HG02852 (cell line): ENCODE results near the gene PNPLA7.
"Not testable (repeated sequence)": the region's sequence is repeated elsewhere in the genome, so short reads cannot be mapped to it uniquely, and the experiment has no call there.

ENCODE experiments used
- ATAC-seq: cut with Tn5 transposase; IDR thresholded peaks from one replicate; pipeline ENCODE4 v1.9.1; 2021; ENCODE audit warnings: mild to moderate bottlenecking, moderate library complexity; ENCODE audit not compliant: unreplicated experiment

Gene PNPLA7

GRCh38 chr9:137543237-137543963 lies 6.8 kb downstream of the PNPLA7 start:
- no peak for ATAC-seq

- ATAC-seq = no peak
Observed at GRCh38 chr9:137542486-137542885, 7.7 kb downstream of the PNPLA7 start.

- no peak for ATAC-seq
Observed at GRCh38 chr9:137540536-137540935, 9.7 kb downstream of the PNPLA7 start.

- no peak for ATAC-seq
Observed at GRCh38 chr9:137538058-137538457, 12.1 kb downstream of the PNPLA7 start.

GRCh38 chr9:137536594-137537131 lies 13.5 kb downstream of the PNPLA7 start:
- ATAC-seq = not testable (repeated sequence)

- no peak for ATAC-seq
Observed at GRCh38 chr9:137535120-137535428, 15.1 kb downstream of the PNPLA7 start.

- no peak for ATAC-seq
Observed at GRCh38 chr9:137534256-137535119, 15.7 kb downstream of the PNPLA7 start.

GRCh38 chr9:137532891-137533468 lies 17.2 kb downstream of the PNPLA7 start:
- not testable (repeated sequence) for ATAC-seq

- no peak for ATAC-seq
Observed at GRCh38 chr9:137531099-137531765, 19.0 kb downstream of the PNPLA7 start.

- no peak for ATAC-seq
Observed at GRCh38 chr9:137530331-137530730, 19.9 kb downstream of the PNPLA7 start.

- no peak for ATAC-seq
Observed at GRCh38 chr9:137524981-137525317, 25.3 kb downstream of the PNPLA7 start.

GRCh38 chr9:137524161-137524980 lies 25.8 kb downstream of the PNPLA7 start:
- ATAC-seq = no peak

- ATAC-seq = no peak
Observed at GRCh38 chr9:137522746-137523455, 27.3 kb downstream of the PNPLA7 start.

- ATAC-seq = no peak
Observed at GRCh38 chr9:137521405-137521985, 28.7 kb downstream of the PNPLA7 start.

GRCh38 chr9:137520614-137521404 lies 29.4 kb downstream of the PNPLA7 start:
- ATAC-seq = no peak

GRCh38 chr9:137519553-137519952 lies 30.6 kb downstream of the PNPLA7 start:
- no peak for ATAC-seq

GRCh38 chr9:137518661-137519459 lies 31.3 kb downstream of the PNPLA7 start:
- not testable (repeated sequence) for ATAC-seq
